GM12874 (cell line): ENCODE results near the gene DPP8.

ENCODE experiments used
- CTCF ChIP-seq: IDR thresholded peaks from 2 replicates; pipeline ENCODE4 v1.5.1; 2011; ENCODE audit warnings: low read depth, mild to moderate bottlenecking, control low read depth, low read length, moderate library complexity; ENCODE audit not compliant: insufficient read depth

DPP8 gene

GRCh38 chr15:65532738-65533051, 15.2 kb upstream of the DPP8 start:
- TF ChIP-seq CTCF = no peak

- no peak for TF ChIP-seq CTCF
Observed at GRCh38 chr15:65530318-65531111, 13.0 kb upstream of the DPP8 start, which contains the start of gene HACD3. HACD3 (plus strand) TSS chr15:65530463; CDS start chr15:65530632, 169 bp downstream.

GRCh38 chr15:65529762-65530317, 12.4 kb upstream of the DPP8 start:
- no peak for TF ChIP-seq CTCF

GRCh38 chr15:65528461-65529060, 11.1 kb upstream of the DPP8 start:
- TF ChIP-seq CTCF = no peak

GRCh38 chr15:65525622-65526021, 8.1 kb upstream of the DPP8 start:
- TF ChIP-seq CTCF = no peak

- TF ChIP-seq CTCF = no peak
Observed at GRCh38 chr15:65524226-65524625, 6.7 kb upstream of the DPP8 start.

- no peak for TF ChIP-seq CTCF
Observed at GRCh38 chr15:65521350-65521749, 3.9 kb upstream of the DPP8 start.
